Skeletal muscle satellite cell (primary cell): ENCODE measurements around the gene ELFN1.

ENCODE experiments used
- H3K27me3 ChIP-seq: 2 replicates; pipeline ENCODE4 v1.7.0; 2013; ENCODE audit warnings: low read length; ENCODE audit not compliant: control insufficient read depth, insufficient read depth
- H3K36me3 ChIP-seq: 2 replicates; pipeline ENCODE4 v1.7.0; 2013; ENCODE audit warnings: mild to moderate bottlenecking, control low read depth, low read length; ENCODE audit not compliant: insufficient read depth
- H3K4me1 ChIP-seq: 2 replicates; pipeline ENCODE4 v1.7.0; 2013; ENCODE audit warnings: low read length; ENCODE audit not compliant: control insufficient read depth, insufficient read depth
- H3K4me2 ChIP-seq: 2 replicates; pipeline ENCODE4 v1.7.0; 2013; ENCODE audit warnings: mild to moderate bottlenecking, low read length
- H3K4me3 ChIP-seq: 2 replicates; pipeline ENCODE4 v1.7.0; 2013; ENCODE audit warnings: low read length
- H3K9ac ChIP-seq: 2 replicates; pipeline ENCODE4 v1.7.0; 2013; ENCODE audit warnings: mild to moderate bottlenecking, low read depth, low read length, moderate library complexity
- H3K9me3 ChIP-seq: replicated peaks from 2 replicates; pipeline ENCODE4 v1.7.0; 2013; ENCODE audit warnings: mild to moderate bottlenecking, control low read depth, low read length

ELFN1 gene

DNA sequence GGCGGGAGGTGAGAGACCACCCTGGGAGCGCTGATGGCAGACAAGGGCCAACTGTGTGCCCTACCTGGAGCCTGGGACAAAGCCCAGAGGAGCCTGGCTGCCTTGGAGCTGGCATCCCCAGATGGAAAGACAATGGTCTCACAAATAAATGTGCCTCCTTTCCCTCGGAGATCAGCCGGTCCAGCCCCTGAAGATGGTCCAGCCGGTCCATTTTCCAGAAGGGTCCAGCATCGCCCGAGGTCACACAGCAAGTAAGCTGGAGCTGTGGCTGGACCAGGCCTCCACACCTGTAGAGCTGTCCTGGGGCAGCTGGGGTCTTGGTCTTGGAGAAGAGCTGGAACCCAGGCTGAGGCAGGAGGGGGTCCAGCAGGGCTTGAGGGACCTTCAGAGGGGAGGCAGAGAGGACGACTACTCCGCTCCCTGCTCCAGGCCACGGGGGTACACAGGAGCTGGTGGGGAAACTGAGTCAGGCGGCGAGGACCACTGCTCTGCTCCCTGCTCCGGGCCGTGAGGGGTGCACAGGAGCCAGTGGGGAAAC is 3.6 kb downstream of the ELFN1 start:
- H3K4me1 ChIP-seq, result no peaks in the 10 kb centered on the region
- H3K9ac ChIP-seq, result no peak overlapping the region
- peaks cover 78% of the 10 kb centered on the region for H3K27me3 ChIP-seq
- H3K36me3 ChIP-seq, result no peaks in the 10 kb centered on the region
- H3K4me3 ChIP-seq, result no peak overlapping the region
- no peak overlapping the region for H3K4me2 ChIP-seq
- H3K9me3 ChIP-seq, result no peaks in the 10 kb centered on the region

DNA sequence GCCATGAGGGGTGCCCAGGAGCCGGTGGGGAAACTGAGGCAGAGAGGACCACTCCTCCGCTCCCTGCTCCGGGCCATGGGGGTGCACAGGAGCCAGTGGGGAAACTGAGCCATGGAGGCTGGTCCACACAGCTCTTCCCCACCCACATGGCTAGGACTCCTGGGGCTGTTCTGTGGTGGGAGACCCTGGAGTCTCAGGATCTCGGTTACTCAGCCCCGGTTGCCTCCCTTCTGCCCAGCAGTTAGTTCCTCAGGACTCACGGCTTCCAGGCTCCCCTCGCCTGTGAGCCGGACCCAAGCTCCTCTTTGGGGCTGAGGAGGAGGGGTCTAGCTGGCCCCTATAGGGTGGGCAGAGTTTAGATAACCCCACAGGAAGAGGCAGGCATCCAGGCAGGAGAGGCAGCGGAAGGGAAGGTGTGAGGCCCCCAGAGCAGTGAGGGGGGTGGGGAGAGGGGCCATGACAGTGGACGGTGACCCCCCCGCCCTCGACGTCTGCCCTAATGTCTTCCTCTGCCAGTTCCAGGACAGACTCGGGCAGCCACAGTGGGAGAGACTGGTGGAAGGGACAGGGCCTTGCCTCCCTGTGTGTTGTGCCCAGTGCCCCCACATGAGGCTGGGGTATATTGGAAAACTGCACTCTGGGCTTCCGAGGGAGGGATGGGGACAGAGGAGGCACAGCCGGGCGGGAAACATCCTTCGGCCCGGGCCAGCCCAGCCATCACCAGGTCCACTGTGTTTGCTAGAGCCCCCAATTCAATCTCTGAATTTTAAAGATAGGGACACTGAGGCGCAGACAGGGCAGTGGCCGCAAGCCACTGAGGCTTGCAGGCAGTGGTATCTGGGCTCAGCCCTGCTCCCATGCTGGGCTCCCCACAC is 4.3 kb downstream of the ELFN1 start:
- no peak overlapping the region for H3K9ac ChIP-seq
- peaks cover 71% of the 10 kb centered on the region for H3K27me3 ChIP-seq
- H3K36me3 ChIP-seq, result no peaks in the 10 kb centered on the region
- H3K4me1 ChIP-seq, result no peaks in the 10 kb centered on the region
- H3K9me3 ChIP-seq, result no peaks in the 10 kb centered on the region
- H3K4me2 ChIP-seq, result no peak overlapping the region
- H3K4me3 ChIP-seq, result no peak overlapping the region

DNA sequence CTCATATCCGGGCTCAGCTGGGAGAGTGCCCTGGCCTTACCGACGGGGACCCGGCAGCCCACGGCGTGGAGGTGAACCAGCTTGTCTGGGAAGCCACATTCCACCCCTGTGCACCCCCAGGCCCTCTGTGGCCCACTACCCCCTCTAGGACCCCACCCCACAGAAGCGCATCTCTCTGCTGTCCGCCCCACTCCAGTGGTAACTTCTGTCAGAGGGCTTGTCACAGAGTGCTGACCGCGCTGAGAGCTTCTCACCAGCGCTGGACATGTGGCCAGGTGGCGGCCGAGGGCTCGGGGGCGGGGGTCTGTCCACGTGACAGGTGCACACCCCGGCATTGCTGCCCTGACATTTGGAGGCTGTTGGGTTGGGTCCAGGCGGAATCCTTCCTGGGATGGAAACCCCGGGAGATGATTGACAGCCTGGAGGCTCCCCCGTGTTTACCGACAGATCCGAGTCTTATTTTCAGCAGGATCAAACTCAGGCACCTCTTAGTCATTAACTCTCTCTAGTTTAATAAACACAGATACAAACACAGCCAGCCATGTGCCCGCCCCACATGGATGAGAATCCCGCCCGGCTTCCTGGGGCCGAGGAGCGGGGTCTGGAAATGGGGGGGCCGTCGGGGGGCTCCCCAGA is 5.1 kb downstream of the ELFN1 start:
- peaks cover 76% of the 10 kb centered on the region for H3K27me3 ChIP-seq
- no peaks in the 10 kb centered on the region for H3K4me1 ChIP-seq
- no peaks in the 10 kb centered on the region for H3K36me3 ChIP-seq
- no peak overlapping the region for H3K9ac ChIP-seq
- no peaks in the 10 kb centered on the region for H3K9me3 ChIP-seq
- H3K4me2 ChIP-seq, result no peak overlapping the region
- H3K4me3 ChIP-seq, result no peak overlapping the region

DNA sequence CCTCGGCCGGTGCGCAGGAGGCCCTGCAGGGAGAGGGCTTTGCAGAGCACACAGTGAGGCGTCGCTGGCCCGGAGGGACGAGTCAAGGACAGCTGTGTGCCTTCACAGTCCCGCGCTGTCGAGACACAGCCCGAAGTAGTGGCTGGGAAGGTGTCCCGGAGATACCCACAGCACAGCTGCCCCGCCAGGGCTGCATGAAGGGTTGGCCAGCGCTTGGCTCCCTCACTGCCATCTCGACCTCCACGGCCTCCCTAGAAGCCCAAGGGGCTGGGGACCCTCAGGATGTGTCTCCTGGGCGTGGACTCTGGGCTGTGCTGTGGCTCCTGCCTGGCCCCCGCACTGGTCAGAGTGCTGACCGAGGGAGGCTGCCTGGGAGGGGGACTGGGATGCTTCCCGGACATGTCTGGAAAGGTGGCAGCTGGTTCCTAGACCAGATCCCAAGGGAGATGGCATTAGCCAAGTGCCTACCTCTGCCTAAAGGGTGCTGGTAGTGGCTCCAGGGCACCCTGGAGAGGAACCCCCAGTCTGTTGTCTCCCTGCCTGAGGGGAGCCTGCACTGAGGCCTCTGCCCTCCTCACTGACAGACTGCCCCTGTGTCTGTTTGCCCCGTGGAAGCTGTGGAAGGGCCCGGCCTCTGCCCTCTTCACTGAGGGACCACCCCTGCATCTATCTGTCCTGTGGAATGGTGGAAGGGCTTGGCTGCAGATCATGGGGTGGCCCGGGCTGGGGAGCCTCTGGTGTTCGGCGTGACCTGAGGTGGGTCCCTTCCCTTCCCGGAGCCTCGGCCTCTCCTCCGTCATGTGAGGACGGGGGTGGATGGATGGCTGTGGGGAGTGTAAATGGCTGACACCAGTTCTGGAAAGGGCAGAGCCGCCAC is 5.8 kb downstream of the ELFN1 start:
- Histone ChIP-seq H3K4me2 (no peak overlapping the region), H3K27me3 (peaks cover 73% of the 10 kb centered on the region), H3K9ac (no peak overlapping the region), H3K4me3 (no peak overlapping the region), H3K36me3 (no peaks in the 10 kb centered on the region), H3K4me1 (no peaks in the 10 kb centered on the region), H3K9me3 (no peaks in the 10 kb centered on the region)

DNA sequence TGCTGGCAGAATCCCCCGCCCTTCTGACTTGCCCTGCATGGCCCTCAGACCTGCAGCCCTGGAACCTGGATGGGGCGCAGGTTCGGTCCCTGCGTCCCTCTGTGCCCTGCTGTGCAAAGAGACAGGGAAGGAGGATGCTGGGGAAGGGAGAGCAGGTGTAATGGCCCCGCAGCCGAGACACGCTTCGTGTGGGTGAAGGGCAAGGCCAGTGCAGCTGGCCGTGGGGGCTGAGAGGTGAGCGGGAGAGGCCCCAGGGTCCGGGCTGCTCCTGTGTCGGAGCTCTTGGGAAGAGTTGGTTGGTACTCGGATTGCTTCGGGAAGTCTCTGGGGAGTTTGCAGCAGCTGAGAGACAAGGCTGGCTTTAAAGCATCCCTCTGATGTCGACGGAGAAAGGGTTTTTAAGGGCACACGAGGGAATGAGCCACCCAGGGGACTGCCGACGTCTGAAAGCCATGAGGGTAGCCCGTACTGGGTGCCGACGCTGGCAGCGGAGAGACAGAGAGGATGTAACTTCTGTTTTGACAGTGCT is 6.5 kb downstream of the ELFN1 start:
- Histone ChIP-seq H3K27me3 (peaks cover 69% of the 10 kb centered on the region), H3K4me2 (no peak overlapping the region), H3K9ac (no peak overlapping the region), H3K36me3 (no peaks in the 10 kb centered on the region), H3K4me3 (no peak overlapping the region), H3K9me3 (no peaks in the 10 kb centered on the region), H3K4me1 (no peaks in the 10 kb centered on the region)

DNA sequence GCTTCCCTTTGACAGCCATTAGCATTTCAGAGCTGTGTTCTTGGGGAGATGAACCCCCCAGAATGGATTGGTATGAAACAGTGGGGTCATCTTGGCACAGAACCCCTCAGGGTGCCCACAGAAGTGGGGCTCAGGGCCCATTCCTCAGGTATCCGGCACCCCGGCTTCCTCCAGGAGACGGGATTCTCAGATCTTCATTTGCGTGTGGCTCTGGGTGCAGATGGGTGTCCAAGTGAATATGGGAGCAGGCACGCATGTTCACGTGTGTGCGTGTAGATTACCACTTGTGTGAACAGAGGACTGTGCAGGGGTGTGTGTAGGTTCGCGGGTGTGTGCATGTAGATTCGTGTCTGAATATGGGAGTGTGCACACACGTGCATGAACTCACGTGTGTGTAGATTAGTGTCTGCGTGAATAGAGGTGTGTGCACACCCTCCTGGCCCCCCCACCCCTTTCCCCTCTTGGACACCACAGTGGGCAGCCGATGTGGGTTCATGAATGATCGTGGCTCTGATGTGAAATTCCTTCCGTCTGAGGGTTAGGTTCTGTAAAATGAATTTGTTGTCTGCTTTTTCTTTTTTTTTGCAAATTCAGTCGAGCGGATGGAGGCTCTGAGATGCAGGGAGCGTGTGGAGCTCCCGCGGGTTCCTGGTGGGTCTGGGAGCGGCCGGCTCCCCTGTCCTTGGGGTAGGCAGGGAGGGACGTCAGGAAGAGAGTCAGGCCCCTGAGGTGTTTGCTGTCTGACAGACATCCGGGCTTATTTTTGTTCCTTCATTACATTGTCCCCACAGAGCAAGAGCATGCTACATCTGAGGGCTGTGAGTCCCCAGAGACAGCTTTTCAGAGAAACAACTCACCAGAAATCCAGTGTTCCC is 7.4 kb downstream of the ELFN1 start:
- Histone ChIP-seq H3K36me3 (no peaks in the 10 kb centered on the region), H3K4me3 (no peak overlapping the region), H3K9ac (no peak overlapping the region), H3K4me2 (no peak overlapping the region), H3K27me3 (peaks cover 66% of the 10 kb centered on the region), H3K4me1 (no peaks in the 10 kb centered on the region), H3K9me3 (no peaks in the 10 kb centered on the region)

DNA sequence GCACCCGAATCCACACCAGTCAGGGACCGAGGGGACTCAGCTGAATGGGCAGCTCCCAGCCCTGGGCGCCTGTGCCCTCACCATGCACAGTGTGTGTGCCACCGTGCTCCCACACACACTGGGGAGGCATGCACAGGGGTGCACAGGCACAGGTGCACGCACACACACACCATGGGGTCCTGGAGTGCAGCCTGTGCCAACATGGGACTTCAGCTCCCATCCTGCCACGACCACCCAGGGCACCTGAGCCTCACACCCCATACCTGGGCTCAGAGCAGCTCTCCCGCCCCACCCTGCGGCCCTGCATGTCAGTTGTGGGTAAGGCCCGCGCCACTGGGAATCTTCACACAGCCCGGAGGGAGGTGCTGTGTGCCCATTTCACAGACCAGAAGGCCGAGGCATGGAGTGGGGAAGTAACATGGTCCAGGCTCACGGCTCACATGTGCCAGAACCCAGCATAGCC is 8.0 kb downstream of the ELFN1 start:
- H3K4me1 ChIP-seq, result no peaks in the 10 kb centered on the region
- H3K27me3 ChIP-seq, result peaks cover 65% of the 10 kb centered on the region
- peaks cover 2% of the 10 kb centered on the region for H3K9me3 ChIP-seq
- no peak overlapping the region for H3K4me2 ChIP-seq
- H3K4me3 ChIP-seq, result no peak overlapping the region
- no peaks in the 10 kb centered on the region for H3K36me3 ChIP-seq
- H3K9ac ChIP-seq, result no peak overlapping the region

DNA sequence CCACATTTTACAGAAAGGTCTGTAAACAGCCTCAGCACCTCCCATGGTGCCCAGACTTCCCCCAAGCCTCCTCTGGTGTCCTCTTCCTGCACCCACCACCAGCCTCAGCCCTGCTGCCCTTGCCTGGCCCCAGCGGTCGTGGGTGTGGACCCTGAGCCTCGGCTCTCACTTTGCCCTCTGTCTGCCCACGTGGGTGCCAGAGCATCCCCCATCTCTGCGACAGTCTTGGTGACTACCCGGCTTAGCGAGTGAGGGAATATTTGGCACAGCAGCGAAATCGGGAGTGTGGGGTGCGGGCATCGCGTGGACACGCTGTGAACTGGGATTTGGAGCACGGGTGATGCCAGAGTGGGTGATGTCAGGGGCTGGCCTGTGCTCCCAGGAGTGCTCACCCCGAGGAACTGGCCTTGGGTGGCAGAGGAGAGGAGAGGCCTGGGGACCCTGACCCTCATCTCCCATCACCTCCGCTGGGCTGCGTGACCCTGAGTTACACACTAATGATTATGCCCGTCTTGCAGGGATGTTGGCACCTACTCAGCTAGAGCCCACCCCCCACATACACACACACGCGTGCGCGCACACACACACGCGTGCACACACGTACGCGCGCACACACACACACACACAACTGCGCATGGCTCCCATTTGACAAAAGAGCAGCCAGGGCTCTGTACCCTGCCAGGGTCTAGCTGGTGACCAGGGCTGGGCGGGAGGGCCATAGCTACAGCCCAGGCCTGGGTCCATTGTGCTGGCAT is 8.7 kb downstream of the ELFN1 start:
- no peak overlapping the region for H3K4me2 ChIP-seq
- H3K36me3 ChIP-seq, result no peaks in the 10 kb centered on the region
- no peak overlapping the region for H3K9ac ChIP-seq
- H3K9me3 ChIP-seq, result peaks cover 2% of the 10 kb centered on the region
- peaks cover 62% of the 10 kb centered on the region for H3K27me3 ChIP-seq
- no peaks in the 10 kb centered on the region for H3K4me1 ChIP-seq
- no peak overlapping the region for H3K4me3 ChIP-seq

DNA sequence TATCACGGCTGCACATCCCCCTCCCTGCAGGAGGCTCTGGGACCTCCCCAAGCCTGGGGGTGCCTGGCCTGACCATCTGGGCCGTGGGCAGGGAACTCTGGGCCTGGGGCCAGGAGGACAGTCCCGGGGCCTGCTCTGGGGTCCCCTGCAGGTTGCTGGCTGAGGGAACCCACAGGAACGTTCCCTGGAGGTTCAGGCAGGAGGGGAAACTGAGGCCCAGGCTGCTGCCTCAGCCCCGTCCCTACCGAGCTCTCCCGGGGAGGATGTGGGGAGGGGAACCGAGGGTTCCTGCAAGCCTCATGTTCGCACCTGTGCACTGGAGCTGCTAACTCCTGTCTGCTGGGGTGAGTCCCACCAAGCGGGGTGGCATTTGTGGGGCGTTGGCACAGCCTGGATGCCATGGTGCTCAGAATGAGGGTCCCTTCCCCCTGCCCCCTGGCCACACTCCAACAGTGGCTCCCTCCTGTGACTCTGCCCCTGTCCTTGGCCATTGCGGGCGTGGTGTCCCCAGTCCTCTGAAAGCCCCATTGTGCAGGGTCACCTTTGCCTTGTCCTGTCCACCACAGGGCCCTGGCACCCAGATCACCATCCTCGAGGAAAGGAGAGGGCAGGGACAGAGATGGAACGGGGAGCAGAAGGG is 9.4 kb downstream of the ELFN1 start:
- Histone ChIP-seq H3K4me3 (no peak overlapping the region), H3K27me3 (peaks cover 55% of the 10 kb centered on the region), H3K9me3 (peaks cover 2% of the 10 kb centered on the region), H3K9ac (no peak overlapping the region), H3K4me2 (no peak overlapping the region), H3K4me1 (no peaks in the 10 kb centered on the region), H3K36me3 (no peaks in the 10 kb centered on the region)
